PC-9 (cell line): ENCODE data around the gene IGFLR1.

Source experiments
- CTCF ChIP-seq: fragments of 200-600 bp; sonication (generic); conservative IDR thresholded peaks from 2 replicates; pipeline ENCODE4 v1.6.1; 2017; ENCODE audit warnings: mixed run types, antibody characterized with exemption, mild to moderate bottlenecking, moderate library complexity
- EZH2 ChIP-seq: fragments of 200-600 bp; sonication (generic); IDR thresholded peaks from 2 replicates; pipeline ENCODE4 v1.8.0; 2017; ENCODE audit warnings: antibody characterized with exemption, low read depth

GRCh38 chr19:35755550-35756376 lies 13.5 kb upstream of the IGFLR1 start:
- TF ChIP-seq CTCF (no peak), EZH2 (no peak)
